Measurements from ENCODE around the gene PEX3.
A peak's percentile ranks its signal among the peaks of the same experiment; 100 is the strongest.

PEX3 gene

GRCh38 chr6:143536461-143536865 lies 85.9 kb downstream of the PEX3 start:
- H3K27me3 ChIP-seq (ENCODE audit: insufficient read depth, poor library complexity, severe bottlenecking) = no peaks in the 10 kb centered on the region
- TF ChIP-seq GABPA (IDR thresholded peaks at IDR 0.05; ENCODE audit: low read depth) = no peak
- TF ChIP-seq POLR2AphosphoS5 (IDR thresholded peaks at IDR 0.05; ENCODE audit: low read depth) = no peak
- no peak for TF ChIP-seq SPI1 (IDR thresholded peaks at IDR 0.05; ENCODE audit: borderline replicate concordance, low read depth)
- TF ChIP-seq, protein P1, sequence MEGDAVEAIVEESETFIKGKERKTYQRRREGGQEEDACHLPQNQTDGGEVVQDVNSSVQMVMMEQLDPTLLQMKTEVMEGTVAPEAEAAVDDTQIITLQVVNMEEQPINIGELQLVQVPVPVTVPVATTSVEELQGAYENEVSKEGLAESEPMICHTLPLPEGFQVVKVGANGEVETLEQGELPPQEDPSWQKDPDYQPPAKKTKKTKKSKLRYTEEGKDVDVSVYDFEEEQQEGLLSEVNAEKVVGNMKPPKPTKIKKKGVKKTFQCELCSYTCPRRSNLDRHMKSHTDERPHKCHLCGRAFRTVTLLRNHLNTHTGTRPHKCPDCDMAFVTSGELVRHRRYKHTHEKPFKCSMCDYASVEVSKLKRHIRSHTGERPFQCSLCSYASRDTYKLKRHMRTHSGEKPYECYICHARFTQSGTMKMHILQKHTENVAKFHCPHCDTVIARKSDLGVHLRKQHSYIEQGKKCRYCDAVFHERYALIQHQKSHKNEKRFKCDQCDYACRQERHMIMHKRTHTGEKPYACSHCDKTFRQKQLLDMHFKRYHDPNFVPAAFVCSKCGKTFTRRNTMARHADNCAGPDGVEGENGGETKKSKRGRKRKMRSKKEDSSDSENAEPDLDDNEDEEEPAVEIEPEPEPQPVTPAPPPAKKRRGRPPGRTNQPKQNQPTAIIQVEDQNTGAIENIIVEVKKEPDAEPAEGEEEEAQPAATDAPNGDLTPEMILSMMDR (IDR thresholded peaks at IDR 0.05; ENCODE audit: insufficient read depth, low read length) = no peak
- no peak for TF ChIP-seq REST (IDR thresholded peaks at IDR 0.05; ENCODE audit: insufficient replicate concordance, low read depth)
- peak overlapping the region; percentile 49 for H3K27ac ChIP-seq (replicated peaks)
- peak in 1 of 2 experiments; percentile 58 for DNase-seq (ENCODE audit: low read depth in 1 of 2, low spot score in 1 of 2)
- H3K4me3 ChIP-seq (replicated peaks; ENCODE audit: insufficient read depth, low read length) = peak overlapping the region; percentile 50

- TF ChIP-seq, protein P1 (IDR thresholded peaks at IDR 0.05; ENCODE audit: insufficient read depth, low read length) = peak; percentile 51
- TF ChIP-seq GABPA (IDR thresholded peaks at IDR 0.05; ENCODE audit: low read depth) = no peak
- Histone ChIP-seq H3K4me3 (replicated peaks; ENCODE audit: insufficient read depth, low read length) (peak overlapping the region; percentile 50), H3K27me3 (ENCODE audit: insufficient read depth, poor library complexity, severe bottlenecking) (no peaks in the 10 kb centered on the region), H3K27ac (replicated peaks) (peak overlapping the region; percentile 49)
- DNase-seq (ENCODE audit: low read depth in 1 of 2, low spot score in 1 of 2) = peak in 1 of 2 experiments; percentile 85
Observed at GRCh38 chr6:143536866-143537691, 86.5 kb downstream of the PEX3 start.

GRCh38 chr6:143538374-143538773 lies 87.8 kb downstream of the PEX3 start:
- H3K27ac ChIP-seq (replicated peaks) = no peak overlapping the region
- TF ChIP-seq REST (IDR thresholded peaks at IDR 0.05; ENCODE audit: insufficient replicate concordance, low read depth) (no peak), GABPA (IDR thresholded peaks at IDR 0.05; ENCODE audit: low read depth) (no peak), SPI1 (IDR thresholded peaks at IDR 0.05; ENCODE audit: borderline replicate concordance, low read depth) (no peak), POLR2AphosphoS5 (IDR thresholded peaks at IDR 0.05; ENCODE audit: low read depth) (no peak)
- TF ChIP-seq, protein P1 (IDR thresholded peaks at IDR 0.05; ENCODE audit: insufficient read depth, low read length) = no peak
- no peaks in the 10 kb centered on the region for H3K27me3 ChIP-seq (ENCODE audit: insufficient read depth, poor library complexity, severe bottlenecking)
- H3K4me3 ChIP-seq (replicated peaks; ENCODE audit: insufficient read depth, low read length) = no peak overlapping the region
- DNase-seq (ENCODE audit: low read depth in 1 of 2, low spot score in 1 of 2) = no peak

Data from HL-60 (cell line).